ENCODE data around the gene RNASEL.

Gene RNASEL

GRCh38 chr1:182564406-182565004 is 24.6 kb downstream of the RNASEL start:
- no peak for TF ChIP-seq TOX (CRISPR knock-in tag; IDR thresholded peaks at IDR 0.05; ENCODE audit: borderline replicate concordance)
- no peak for TF ChIP-seq POU6F1 (CRISPR knock-in tag; IDR thresholded peaks at IDR 0.05; ENCODE audit: borderline replicate concordance, low read depth)
- no peak for TF ChIP-seq ZFP3 (CRISPR knock-in tag; IDR thresholded peaks at IDR 0.05)
- TF ChIP-seq BACH2 (CRISPR knock-in tag; IDR thresholded peaks at IDR 0.05; ENCODE audit: borderline replicate concordance) = no peak
- TF ChIP-seq RARB (CRISPR knock-in tag; IDR thresholded peaks at IDR 0.05) = no peak
- TF ChIP-seq TCF4 (CRISPR knock-in tag; IDR thresholded peaks at IDR 0.05; ENCODE audit: borderline replicate concordance) = no peak
- TF ChIP-seq PPARA (CRISPR knock-in tag; IDR thresholded peaks at IDR 0.05; ENCODE audit: borderline replicate concordance) = no peak
- no peak for TF ChIP-seq ESRRG (CRISPR knock-in tag; IDR thresholded peaks at IDR 0.05)
- TF ChIP-seq GLIS3 (CRISPR knock-in tag; IDR thresholded peaks at IDR 0.05) = no peak
- no peak for TF ChIP-seq ZNF70 (CRISPR knock-in tag; IDR thresholded peaks at IDR 0.05)
- no peak for TF ChIP-seq ISL1 (CRISPR knock-in tag; IDR thresholded peaks at IDR 0.05)
- no peak for TF ChIP-seq SNAI2 (CRISPR knock-in tag; IDR thresholded peaks at IDR 0.05)
- TF ChIP-seq, protein P1, sequence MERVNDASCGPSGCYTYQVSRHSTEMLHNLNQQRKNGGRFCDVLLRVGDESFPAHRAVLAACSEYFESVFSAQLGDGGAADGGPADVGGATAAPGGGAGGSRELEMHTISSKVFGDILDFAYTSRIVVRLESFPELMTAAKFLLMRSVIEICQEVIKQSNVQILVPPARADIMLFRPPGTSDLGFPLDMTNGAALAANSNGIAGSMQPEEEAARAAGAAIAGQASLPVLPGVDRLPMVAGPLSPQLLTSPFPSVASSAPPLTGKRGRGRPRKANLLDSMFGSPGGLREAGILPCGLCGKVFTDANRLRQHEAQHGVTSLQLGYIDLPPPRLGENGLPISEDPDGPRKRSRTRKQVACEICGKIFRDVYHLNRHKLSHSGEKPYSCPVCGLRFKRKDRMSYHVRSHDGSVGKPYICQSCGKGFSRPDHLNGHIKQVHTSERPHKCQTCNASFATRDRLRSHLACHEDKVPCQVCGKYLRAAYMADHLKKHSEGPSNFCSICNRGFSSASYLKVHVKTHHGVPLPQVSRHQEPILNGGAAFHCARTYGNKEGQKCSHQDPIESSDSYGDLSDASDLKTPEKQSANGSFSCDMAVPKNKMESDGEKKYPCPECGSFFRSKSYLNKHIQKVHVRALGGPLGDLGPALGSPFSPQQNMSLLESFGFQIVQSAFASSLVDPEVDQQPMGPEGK (CRISPR knock-in tag; IDR thresholded peaks at IDR 0.05; ENCODE audit: borderline replicate concordance) = no peak
- TF ChIP-seq, protein P2, sequence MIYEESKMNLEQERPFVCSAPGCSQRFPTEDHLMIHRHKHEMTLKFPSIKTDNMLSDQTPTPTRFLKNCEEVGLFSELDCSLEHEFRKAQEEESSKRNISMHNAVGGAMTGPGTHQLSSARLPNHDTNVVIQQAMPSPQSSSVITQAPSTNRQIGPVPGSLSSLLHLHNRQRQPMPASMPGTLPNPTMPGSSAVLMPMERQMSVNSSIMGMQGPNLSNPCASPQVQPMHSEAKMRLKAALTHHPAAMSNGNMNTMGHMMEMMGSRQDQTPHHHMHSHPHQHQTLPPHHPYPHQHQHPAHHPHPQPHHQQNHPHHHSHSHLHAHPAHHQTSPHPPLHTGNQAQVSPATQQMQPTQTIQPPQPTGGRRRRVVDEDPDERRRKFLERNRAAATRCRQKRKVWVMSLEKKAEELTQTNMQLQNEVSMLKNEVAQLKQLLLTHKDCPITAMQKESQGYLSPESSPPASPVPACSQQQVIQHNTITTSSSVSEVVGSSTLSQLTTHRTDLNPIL (CRISPR knock-in tag; IDR thresholded peaks at IDR 0.05; ENCODE audit: low read depth) = no peak
- no peak for TF ChIP-seq ZC3H10 (CRISPR knock-in tag; IDR thresholded peaks at IDR 0.05)
- TF ChIP-seq CSDC2 (CRISPR knock-in tag; IDR thresholded peaks at IDR 0.05) = no peak
- no peak for TF ChIP-seq ARNTL (CRISPR knock-in tag; IDR thresholded peaks at IDR 0.05; ENCODE audit: borderline replicate concordance, low read depth)
- TF ChIP-seq, protein P3, sequence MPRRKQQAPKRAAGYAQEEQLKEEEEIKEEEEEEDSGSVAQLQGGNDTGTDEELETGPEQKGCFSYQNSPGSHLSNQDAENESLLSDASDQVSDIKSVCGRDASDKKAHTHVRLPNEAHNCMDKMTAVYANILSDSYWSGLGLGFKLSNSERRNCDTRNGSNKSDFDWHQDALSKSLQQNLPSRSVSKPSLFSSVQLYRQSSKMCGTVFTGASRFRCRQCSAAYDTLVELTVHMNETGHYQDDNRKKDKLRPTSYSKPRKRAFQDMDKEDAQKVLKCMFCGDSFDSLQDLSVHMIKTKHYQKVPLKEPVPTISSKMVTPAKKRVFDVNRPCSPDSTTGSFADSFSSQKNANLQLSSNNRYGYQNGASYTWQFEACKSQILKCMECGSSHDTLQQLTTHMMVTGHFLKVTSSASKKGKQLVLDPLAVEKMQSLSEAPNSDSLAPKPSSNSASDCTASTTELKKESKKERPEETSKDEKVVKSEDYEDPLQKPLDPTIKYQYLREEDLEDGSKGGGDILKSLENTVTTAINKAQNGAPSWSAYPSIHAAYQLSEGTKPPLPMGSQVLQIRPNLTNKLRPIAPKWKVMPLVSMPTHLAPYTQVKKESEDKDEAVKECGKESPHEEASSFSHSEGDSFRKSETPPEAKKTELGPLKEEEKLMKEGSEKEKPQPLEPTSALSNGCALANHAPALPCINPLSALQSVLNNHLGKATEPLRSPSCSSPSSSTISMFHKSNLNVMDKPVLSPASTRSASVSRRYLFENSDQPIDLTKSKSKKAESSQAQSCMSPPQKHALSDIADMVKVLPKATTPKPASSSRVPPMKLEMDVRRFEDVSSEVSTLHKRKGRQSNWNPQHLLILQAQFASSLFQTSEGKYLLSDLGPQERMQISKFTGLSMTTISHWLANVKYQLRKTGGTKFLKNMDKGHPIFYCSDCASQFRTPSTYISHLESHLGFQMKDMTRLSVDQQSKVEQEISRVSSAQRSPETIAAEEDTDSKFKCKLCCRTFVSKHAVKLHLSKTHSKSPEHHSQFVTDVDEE (CRISPR knock-in tag; IDR thresholded peaks at IDR 0.05) = no peak
- ATAC-seq = no peak

- no peak for ATAC-seq
- no peak for TF ChIP-seq ARNTL (CRISPR knock-in tag; IDR thresholded peaks at IDR 0.05; ENCODE audit: borderline replicate concordance, low read depth)
Observed at GRCh38 chr1:182563095-182563494, 26.0 kb downstream of the RNASEL start.

GRCh38 chr1:182561456-182561855 is 27.6 kb downstream of the RNASEL start:
- ATAC-seq = no peak
- TF ChIP-seq TCF4 (CRISPR knock-in tag; IDR thresholded peaks at IDR 0.05; ENCODE audit: borderline replicate concordance) (no peak), PPARA (CRISPR knock-in tag; IDR thresholded peaks at IDR 0.05; ENCODE audit: borderline replicate concordance) (no peak), ZC3H10 (CRISPR knock-in tag; IDR thresholded peaks at IDR 0.05) (no peak), ZNF8 (CRISPR knock-in tag; IDR thresholded peaks at IDR 0.05) (no peak), ARNTL (CRISPR knock-in tag; IDR thresholded peaks at IDR 0.05; ENCODE audit: borderline replicate concordance, low read depth) (no peak), CSDC2 (CRISPR knock-in tag; IDR thresholded peaks at IDR 0.05) (no peak), SNAI2 (CRISPR knock-in tag; IDR thresholded peaks at IDR 0.05) (no peak), ZFP3 (CRISPR knock-in tag; IDR thresholded peaks at IDR 0.05) (no peak), ISL1 (CRISPR knock-in tag; IDR thresholded peaks at IDR 0.05) (no peak), GLIS3 (CRISPR knock-in tag; IDR thresholded peaks at IDR 0.05) (no peak), TOX (CRISPR knock-in tag; IDR thresholded peaks at IDR 0.05; ENCODE audit: borderline replicate concordance) (no peak), POU6F1 (CRISPR knock-in tag; IDR thresholded peaks at IDR 0.05; ENCODE audit: borderline replicate concordance, low read depth) (no peak), ZFP30 (CRISPR knock-in tag; IDR thresholded peaks at IDR 0.05) (no peak), BACH2 (CRISPR knock-in tag; IDR thresholded peaks at IDR 0.05; ENCODE audit: borderline replicate concordance) (no peak), OSR1 (CRISPR knock-in tag; IDR thresholded peaks at IDR 0.05) (no peak), RARB (CRISPR knock-in tag; IDR thresholded peaks at IDR 0.05) (no peak), ZNF70 (CRISPR knock-in tag; IDR thresholded peaks at IDR 0.05) (no peak)
- TF ChIP-seq, protein P3 (CRISPR knock-in tag; IDR thresholded peaks at IDR 0.05) = no peak
- TF ChIP-seq, protein P1 (CRISPR knock-in tag; IDR thresholded peaks at IDR 0.05; ENCODE audit: borderline replicate concordance) = no peak

Data from SK-N-SH treated with all-trans-retinoic acid at 6 μM for 48 hours (cell line).